HT1080 (cell line): ENCODE results near the gene FRMD8. TPM values are rescaled to one million over a fixed set of nuclear protein-coding genes. Genes with fewer than 3 reads are reported as not detected.

Experiments
- DNase-seq: peaks from one replicate; pipeline ENCODE4 v3.0.0-alpha.2; 2015; ENCODE audit warnings: low read depth
- total RNA-seq: library from RNA; depleted of rRNA; stranded (reverse); fragments of >200 nt; shearing (Covaris generic); gene quantifications from 2 replicates; pipeline ENCODE4 v1.2.3, GENCODE V29; 2014

Gene FRMD8
- total RNA-seq, 1 experiment from 2014 or later, result 32.1 TPM

DNA sequence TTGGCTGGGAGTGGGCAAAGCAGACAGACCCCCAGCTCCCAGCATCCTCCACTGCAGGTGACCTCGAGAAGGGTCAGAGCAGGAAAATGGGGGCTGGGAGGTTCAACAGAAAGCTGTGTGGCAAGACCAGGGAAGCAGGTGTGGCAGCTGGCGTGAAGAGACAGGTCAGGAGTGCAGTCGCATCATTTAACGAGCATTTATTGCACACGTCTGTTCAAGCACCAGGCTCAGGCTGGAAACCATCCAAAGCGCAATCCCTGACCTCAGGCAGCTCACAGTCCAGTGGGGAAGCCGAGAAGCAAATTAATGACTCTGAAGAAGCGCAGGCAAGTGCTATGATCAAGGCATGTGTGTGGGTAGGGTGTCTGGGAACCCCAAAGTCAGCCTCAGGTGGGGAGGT lies 11.4 kb upstream of the FRMD8 start:
- DNase-seq, result no peak

DNA sequence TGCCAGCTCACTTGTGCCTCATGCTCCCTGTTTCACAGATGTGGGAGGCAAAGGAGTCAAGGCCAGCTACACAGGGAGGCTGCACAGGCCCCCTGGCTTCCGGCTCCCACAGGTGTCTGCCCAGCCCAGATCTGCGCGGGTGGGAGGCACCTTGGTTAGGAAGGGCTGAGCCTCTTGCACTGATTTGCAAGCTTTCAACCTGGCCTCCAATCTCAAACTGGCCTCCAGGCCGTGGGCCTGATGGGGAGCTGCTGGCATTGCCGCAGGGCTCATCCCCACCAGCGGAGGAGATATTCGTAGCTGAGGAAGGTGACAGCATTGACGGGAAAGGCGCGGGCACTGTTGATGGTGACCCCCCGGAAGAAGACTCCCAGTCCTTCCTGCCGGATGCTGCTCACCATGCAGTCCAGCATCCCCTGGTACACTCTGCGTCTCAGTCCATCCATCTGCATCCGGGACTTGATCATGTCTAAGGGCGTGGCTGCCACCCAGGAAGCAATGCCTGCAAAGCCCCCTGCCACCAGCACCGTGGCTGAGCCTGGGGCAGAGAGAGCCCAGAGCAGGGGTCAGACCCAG lies 10.2 kb upstream of the FRMD8 start:
- no peak for DNase-seq

DNA sequence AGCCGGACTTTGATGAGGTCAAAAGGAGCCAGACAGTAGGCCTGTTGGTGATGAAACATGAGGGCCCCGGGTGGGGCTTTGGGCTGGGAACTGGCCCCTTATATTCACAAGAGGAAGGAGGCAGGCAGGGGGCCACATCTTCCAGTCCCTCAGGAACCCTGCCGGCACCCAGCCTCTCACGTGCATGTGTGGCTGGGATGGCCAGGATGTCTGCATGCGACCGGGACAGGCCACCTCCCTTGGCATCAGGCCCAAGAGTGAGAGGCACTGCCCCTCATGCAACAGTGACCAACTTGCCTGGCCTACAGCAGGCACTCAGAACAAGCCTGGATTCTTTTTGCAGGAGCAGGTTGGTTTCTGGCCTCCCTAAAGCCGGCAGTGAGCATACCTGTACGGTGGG lies 9.4 kb upstream of the FRMD8 start:
- DNase-seq, result no peak

DNA sequence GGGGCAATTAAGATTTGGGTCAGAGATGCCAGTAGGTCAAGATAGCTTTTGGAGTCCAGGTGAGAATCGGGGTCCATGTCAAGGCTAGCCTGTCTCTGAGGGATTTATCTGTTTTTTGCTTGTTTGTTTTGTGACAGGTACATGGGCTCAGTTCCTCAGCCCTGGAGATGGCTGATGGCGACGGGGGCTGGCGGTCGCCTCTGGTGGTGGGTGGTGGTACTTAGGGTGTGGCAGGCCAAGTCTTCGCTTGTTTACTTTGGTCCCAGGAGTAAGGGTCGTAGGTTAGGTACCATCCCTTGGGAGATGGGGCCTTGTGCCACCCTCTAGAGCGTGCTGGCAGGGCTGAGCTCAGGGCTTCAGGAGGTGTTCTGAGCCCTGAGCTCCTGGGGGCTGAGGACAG lies 8.7 kb upstream of the FRMD8 start:
- DNase-seq, result no peak

DNA sequence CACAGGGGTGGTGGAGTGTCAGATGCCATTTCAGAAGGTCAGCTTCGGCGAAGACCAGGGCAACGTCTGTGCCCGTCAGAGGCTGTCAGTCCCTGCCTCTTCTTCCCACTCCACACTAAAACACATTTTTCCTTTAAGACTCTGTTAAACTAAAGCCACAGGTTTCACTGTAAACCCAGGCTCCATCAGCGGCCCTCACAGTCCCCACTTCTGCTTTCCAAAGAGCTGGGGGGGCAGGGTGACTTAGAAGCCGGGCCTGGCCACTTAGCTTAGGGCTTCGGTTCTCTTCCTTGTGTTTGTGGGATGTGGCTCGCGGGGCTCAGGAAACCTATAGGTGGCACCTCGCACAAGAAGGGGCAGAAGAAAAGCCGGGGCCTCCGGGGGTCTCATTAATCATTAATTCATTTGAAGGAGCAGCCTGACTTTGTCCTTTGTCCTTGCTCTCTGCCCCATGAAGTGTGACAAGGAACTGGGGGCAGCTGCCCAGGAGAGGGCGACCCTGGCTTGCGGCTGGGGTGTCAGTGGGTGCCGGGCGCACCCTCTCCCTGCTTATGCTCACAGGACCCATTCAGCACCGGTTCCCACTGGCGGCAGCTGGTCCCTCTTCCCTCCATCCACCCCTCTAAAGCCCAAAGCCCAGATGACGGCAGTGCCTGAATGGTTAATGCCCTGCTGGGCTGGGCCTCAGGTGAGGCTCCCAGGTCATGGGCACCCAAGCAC lies 8.1 kb upstream of the FRMD8 start:
- DNase-seq, result no peak

DNA sequence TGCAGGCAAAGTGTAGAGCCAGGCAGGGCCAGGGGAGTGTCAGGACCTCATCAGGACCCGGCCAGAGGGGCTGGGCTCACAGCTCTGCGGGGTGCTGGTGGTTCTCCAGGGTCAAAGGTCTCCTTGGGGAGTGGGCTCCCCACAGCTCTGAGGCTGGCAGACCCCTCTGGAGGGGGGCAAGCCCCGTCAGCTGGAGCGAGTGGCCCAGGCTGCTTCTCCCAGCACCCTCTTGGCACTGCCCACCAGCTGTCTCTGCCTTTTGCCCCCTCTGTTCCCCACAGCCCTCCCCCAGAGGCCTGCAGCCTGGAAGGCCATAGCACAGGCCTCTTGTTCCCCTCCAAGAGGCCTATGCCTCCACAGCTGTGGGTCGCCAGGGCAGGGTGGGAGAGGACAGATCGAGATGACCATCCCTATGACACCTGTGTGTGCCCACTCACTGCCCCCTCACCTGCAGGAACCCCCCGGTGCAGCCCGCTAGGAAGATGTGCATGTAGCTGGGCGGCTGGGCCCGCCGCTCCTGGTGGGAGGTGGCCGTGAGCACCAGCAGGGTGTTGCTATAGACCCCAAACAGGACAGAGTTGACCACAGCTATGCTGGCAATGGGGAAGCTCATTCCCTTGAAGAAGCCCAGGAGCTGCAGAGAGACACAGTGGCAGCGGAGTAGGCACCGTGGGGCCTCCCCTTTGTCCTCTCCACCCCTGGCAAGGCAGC lies 7.4 kb upstream of the FRMD8 start:
- DNase-seq, result no peak

DNA sequence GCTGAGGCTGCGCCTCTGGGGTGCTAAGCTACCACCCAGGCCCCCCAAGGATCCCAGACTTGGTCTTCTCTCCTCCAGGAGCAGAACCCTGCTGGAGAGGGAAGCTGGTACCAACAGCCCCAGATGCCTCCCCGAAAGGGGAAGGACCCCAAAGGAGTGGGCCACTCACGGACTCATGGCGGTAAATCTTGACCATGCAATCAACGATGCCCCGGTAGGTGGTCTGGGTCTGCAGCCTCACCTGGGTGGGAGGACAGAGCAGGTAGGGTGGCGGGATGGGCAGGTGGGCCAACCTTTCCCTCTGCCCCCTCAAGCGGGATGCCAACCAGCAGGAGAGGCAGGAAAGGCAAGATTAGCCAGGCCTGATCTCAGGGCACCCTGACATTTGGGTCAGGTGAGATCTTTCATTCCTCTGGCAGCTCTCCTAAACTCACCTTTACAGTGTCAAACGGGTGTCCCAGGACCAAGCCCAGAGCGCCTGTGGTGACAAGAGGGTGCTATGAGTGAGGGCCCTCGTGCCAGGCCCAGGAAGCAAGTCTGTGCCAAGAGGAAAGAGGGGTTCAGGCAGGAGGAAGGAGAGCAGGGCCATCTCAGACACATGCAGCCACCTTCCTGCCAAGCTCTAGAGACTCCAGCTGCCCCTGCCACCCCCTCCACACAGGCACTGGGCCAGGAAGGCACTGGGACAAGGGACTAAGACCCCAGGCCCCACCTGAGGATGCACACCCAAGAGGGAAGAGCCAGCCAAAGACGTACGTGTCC lies 6.6 kb upstream of the FRMD8 start:
- DNase-seq, result no peak

DNA sequence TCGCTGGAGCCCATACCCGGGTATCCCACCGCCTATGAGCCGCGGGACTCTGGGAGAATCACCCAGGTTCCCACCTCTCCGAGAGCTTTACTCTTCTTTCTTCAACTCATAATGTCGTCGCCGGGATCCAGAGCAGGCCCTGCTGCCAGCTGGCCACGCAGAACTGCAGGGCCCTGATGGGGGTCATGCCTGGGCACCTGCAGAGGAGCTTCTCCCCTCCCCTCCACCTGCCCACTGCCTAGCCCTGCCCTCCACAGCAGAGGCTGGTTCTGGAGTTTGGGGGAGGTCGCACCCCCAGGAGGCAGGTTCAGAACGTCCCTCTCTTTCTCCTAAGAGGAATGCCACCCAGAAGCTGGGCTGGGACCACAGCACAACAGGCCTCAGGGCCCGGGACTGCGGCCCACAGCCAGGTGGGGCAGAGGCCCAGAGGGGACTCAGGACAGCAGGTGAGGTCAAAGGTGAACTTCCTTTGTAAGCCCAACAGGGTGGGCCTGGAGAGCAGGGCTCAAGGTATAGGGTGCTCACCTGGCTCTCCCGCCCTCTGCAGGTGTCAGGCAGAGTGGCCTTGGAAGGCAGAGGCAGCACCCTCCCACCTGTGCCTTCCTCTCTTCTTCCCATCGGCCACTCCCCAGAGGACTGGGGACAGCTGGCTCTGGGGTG lies 5.8 kb upstream of the FRMD8 start:
- no peak for DNase-seq

DNA sequence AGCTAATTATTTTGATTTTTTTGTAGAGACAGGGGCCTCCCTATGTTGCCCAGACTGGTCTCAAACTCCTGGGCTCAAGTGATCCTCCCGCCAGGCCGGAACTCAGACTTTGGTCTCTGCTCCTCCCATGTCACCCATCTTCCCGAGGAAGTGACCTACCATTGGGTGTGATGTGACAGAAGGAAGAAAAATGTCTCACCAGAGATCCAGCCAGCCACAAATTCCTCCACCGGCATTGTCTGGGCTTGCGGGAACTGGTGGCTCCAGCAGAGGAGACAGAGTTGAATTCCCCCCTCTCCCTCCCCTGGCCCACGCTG lies 4.8 kb upstream of the FRMD8 start:
- no peak for DNase-seq

GRCh38 chr11:65382033-65382803 lies 4.2 kb upstream of the FRMD8 start, which contains the start of gene SLC25A45:
TSS of gene SLC25A45 (minus strand) at chr11:65382646. CDS start at chr11:65381951, 695 bp downstream.
- peak; percentile 100 for DNase-seq

GRCh38 chr11:65382804-65383368 lies 3.6 kb upstream of the FRMD8 start:
- no peak for DNase-seq

GRCh38 chr11:65383778-65384177 lies 2.7 kb upstream of the FRMD8 start:
- no peak for DNase-seq

DNA sequence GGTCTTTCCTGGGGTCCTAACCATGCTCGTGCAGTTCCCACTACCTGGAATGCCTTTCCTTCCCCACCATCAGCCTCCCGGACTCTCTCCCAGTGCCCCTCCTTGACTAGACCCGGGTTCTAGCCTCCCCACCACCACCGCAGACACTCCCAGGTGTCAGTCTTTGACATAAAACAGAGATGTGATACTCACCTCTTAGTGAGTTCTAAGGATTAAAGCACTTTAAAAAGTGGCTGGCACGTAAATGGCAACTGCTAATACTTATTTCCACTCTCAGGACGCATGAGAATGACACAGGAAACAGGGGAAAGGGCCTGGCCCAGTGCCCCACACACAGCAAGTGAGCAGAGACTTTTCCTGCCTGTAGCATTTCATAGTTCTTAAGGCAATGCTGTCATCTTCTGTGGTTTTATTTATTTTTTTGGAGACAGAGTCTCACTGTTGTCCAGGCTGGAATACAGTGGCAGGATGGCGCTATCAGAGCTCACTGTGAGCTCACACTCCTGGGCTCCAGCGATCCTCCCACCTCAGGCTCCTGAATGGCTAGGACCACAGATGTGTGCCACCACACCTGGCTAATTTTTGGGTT lies 2.0 kb upstream of the FRMD8 start:
- DNase-seq, result peak; percentile 66

- no peak for DNase-seq
These were observed 2.3 kb downstream of the FRMD8 start for GRCh38 chr11:65388731-65389130.

DNA sequence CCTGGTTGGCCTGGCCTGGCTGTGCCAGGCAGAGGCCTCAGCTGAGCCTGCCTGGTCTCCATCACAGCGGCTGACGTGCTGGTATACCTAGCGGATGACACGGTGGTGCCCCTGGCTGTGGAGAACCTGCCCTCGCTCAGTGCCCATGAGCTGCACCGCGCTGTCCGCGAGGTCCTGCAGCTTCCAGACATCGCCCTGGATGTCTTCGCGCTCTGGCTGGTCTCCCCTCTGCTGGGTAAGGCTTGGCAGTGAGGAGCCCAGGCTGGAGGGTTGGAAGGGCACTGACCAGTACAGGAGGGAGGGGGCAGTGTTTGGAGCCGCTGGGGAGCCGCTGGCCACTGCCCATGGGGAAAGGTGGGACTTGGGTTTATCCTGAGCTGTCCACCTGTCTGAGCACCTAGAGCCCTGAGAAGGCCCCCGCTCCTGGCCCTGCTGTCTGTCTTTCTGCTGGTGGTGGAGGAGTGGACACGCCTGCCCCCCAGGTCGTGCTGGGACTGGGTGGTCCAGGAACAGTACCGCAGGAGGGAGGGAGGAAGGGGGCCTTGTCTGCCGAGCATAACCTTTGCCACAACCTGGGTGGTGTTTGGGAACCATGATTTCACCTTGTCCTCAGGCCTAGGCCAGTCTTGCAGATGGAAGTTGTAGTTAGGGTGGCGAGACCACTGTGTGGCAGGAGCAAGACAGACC lies 3.0 kb downstream of the FRMD8 start:
- no peak for DNase-seq

DNA sequence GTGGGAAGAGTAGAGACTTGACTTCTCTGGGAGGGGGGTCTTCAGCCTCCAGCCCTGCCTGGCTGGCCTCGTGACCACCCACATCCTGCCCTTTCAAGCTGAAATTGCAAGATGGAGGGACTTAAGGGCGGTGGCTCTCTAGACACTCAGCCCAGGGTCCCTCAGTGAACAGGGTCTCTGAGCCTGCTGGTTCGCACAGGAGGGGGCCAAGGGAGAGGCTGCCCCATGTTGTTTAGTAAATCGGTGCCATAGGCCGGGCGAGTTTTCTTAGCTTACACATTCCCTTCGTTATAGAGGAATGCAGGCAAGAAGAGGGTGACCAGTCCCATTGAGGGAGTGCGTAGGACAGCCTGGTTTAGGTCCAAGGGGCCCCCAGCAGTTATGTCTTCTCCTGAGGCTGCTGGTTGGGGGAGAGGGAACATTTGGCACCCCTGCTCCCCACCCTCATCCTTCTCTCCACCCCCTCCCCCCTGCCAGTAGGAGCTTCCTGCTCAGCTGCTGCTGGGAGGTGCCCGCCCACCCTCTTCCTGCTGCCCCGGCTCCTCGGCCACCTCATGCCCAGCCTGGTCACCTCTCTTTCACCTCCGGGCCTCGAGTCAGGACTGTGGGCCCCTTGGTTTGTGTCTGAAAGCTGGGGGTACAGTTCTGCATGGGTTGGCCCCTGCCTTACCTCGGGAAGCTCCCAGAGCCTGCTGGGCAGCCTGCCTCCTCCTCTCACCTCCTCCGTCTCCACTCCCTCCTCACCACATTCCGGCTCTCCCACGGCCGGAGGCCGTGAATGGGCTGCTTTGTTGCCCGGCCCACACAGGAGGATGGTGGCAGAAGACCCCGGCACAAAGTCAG lies 3.9 kb downstream of the FRMD8 start:
- no peak for DNase-seq

DNA sequence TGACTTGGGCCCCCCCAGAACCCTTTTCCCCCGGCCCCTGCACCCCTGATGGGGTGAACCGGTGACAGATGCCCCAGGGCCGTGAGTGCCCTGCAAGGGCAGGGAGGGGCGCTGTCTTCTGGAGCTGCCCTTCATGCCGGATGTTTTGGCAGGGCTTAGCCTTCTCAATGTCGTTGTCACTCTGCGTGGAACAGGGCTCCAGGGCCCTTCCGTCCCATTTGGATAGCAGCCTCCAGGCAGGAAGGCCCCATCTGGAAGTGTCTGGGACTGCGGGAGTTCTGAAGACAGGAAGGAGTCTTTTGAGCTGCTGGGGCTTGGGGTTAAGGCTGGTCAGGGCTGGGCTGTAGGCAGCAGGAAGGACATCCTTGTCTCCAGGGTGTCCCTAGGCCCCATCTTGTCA lies 4.6 kb downstream of the FRMD8 start:
- peak; percentile 42 for DNase-seq

- no peak for DNase-seq
These were observed 5.9 kb downstream of the FRMD8 start for GRCh38 chr11:65392186-65392829.
